ENCODE data around the gene SEZ6. TPM values are rescaled to one million over a fixed set of nuclear protein-coding genes. Genes with fewer than 3 reads are reported as not detected.

Gene SEZ6
- total RNA-seq, 1 experiment from 2014 or later, result not detected

GRCh38 chr17:28986714-28987655, 18.8 kb downstream of the SEZ6 start:
- DNase-seq, result no peak
- no peak overlapping the region for H3K9ac ChIP-seq (ENCODE audit: low read length)
- H3K9me3 ChIP-seq (ENCODE audit: low read length), result no peaks in the 10 kb centered on the region
- no peak for ATAC-seq
- intact Hi-C loops (cut with micrococcal nuclease), result no loop called here
- H3K4me3 ChIP-seq (ENCODE audit: low read length), result no peak overlapping the region
- H4K20me1 ChIP-seq (ENCODE audit: low read length), result no peaks in the 10 kb centered on the region
- BruUV-seq (replicated peaks), result no TSS peak
- no peaks in the 10 kb centered on the region for H3K27me3 ChIP-seq (ENCODE audit: low read length)
- POLR2A ChIA-PET (ENCODE audit: unreplicated experiment), result no interaction called here
- CTCF ChIA-PET, result no interaction called here
- H3K9me2 ChIP-seq (replicated peaks; ENCODE audit: low read length), result no peaks in the 10 kb centered on the region
- TF ChIP-seq CTCF (conservative IDR thresholded peaks at IDR 0.05; ENCODE audit: low read depth, low read length) (no peak), EZH2phosphoT487 (IDR thresholded peaks at IDR 0.05; ENCODE audit: borderline replicate concordance, low read length) (no peak), EZH2 (IDR thresholded peaks at IDR 0.05; ENCODE audit: low read length, unreplicated experiment) (no peak)
- no peaks in the 10 kb centered on the region for H3F3A ChIP-seq (ENCODE audit: low read length, unreplicated experiment)
- no peaks in the 10 kb centered on the region for H3K79me2 ChIP-seq (ENCODE audit: low read length)
- H3K4me1 ChIP-seq (ENCODE audit: insufficient read depth, low read length), result no peaks in the 10 kb centered on the region
- no peaks in the 10 kb centered on the region for H3K36me3 ChIP-seq (ENCODE audit: low read depth, low read length)
- no peak overlapping the region for H3K27ac ChIP-seq (ENCODE audit: low read length)
- H2AFZ ChIP-seq (ENCODE audit: low read length), result no peak overlapping the region
- no peak overlapping the region for H3K4me2 ChIP-seq (ENCODE audit: low read length)

- intact Hi-C loops (cut with micrococcal nuclease), result no loop called here
- DNase-seq (no peak), ATAC-seq (no peak)
- no peaks in the 10 kb centered on the region for H3K27me3 ChIP-seq (ENCODE audit: low read length)
- no peak for TF ChIP-seq CTCF (conservative IDR thresholded peaks at IDR 0.05; ENCODE audit: low read depth, low read length)
- no peak for TF ChIP-seq EZH2 (IDR thresholded peaks at IDR 0.05; ENCODE audit: low read length, unreplicated experiment)
- TF ChIP-seq EZH2phosphoT487 (IDR thresholded peaks at IDR 0.05; ENCODE audit: borderline replicate concordance, low read length), result no peak
- H3K4me2 ChIP-seq (ENCODE audit: low read length), result no peak overlapping the region
- CTCF ChIA-PET, result no interaction called here
- POLR2A ChIA-PET (ENCODE audit: unreplicated experiment), result no interaction called here
- H2AFZ ChIP-seq (ENCODE audit: low read length), result no peak overlapping the region
- BruUV-seq (replicated peaks), result no TSS peak
- no peaks in the 10 kb centered on the region for H3K9me3 ChIP-seq (ENCODE audit: low read length)
- H3K36me3 ChIP-seq (ENCODE audit: low read depth, low read length), result no peaks in the 10 kb centered on the region
- no peaks in the 10 kb centered on the region for H3K9me2 ChIP-seq (replicated peaks; ENCODE audit: low read length)
- H3K79me2 ChIP-seq (ENCODE audit: low read length), result no peaks in the 10 kb centered on the region
- no peak overlapping the region for H3K9ac ChIP-seq (ENCODE audit: low read length)
- H3K4me3 ChIP-seq (ENCODE audit: low read length), result no peak overlapping the region
- H3F3A ChIP-seq (ENCODE audit: low read length, unreplicated experiment), result no peaks in the 10 kb centered on the region
- no peak overlapping the region for H3K27ac ChIP-seq (ENCODE audit: low read length)
- no peaks in the 10 kb centered on the region for H3K4me1 ChIP-seq (ENCODE audit: insufficient read depth, low read length)
- no peaks in the 10 kb centered on the region for H4K20me1 ChIP-seq (ENCODE audit: low read length)
Observed at GRCh38 chr17:28985950-28986713, 19.7 kb downstream of the SEZ6 start.
